ENCODE results near the gene SREK1.

DNA sequence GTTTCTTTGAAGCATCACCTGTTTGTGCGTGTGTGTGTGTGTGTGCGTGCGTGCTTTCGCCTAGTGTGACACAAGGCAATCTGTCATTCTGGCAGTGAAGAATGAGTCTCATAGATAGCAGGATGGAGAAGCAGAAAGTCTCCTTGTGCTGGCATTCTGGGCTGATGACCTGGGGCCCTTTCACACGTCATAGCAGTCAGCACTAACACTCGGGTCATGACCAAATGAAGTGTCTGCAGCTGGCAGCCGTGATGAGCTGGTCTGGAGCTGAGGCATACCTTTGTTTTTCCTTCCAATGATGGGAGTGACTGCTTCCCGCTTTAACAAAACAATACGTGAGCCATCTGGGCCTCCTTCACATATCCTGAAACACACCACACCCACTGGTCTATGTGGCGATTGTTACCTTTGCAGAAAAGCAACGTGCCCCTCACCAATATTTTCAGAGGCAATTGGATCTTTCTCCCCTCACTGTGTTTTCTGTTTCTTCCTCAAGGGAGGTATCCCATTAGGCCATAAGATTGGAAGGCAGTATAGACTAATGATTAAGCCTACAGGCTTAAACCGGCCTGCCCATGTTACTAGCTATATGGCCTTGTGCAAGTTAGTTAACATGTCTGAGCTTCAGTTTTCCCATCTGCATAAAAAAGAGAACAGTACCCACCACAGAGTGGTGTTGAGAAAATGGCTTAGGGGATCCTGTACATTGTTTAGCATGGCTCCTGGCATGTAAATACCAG is 88.8 kb downstream of the SREK1 start:
- TF ChIP-seq POLR2AphosphoS5 (IDR thresholded peaks at IDR 0.05) (no peak), POLR2A (IDR thresholded peaks at IDR 0.05; ENCODE audit: low read depth) (no peak)
- TF ChIP-seq, protein P1, sequence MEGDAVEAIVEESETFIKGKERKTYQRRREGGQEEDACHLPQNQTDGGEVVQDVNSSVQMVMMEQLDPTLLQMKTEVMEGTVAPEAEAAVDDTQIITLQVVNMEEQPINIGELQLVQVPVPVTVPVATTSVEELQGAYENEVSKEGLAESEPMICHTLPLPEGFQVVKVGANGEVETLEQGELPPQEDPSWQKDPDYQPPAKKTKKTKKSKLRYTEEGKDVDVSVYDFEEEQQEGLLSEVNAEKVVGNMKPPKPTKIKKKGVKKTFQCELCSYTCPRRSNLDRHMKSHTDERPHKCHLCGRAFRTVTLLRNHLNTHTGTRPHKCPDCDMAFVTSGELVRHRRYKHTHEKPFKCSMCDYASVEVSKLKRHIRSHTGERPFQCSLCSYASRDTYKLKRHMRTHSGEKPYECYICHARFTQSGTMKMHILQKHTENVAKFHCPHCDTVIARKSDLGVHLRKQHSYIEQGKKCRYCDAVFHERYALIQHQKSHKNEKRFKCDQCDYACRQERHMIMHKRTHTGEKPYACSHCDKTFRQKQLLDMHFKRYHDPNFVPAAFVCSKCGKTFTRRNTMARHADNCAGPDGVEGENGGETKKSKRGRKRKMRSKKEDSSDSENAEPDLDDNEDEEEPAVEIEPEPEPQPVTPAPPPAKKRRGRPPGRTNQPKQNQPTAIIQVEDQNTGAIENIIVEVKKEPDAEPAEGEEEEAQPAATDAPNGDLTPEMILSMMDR (IDR thresholded peaks at IDR 0.05), result no peak

All from esophagus muscularis mucosa (tissue), 3 donors.